Left ventricle myocardium superior (tissue), 1 donor: ENCODE data around the gene CITED2. TPM values are rescaled to one million over a fixed set of nuclear protein-coding genes. Genes with fewer than 3 reads are reported as not detected.

ENCODE experiments used
- ATAC-seq: fragments of 200-7000 bp; cut with Tn5 transposase; one replicate; pipeline ENCODE4 v1.9.1; 2020; ENCODE audit warnings: mild to moderate bottlenecking, moderate library complexity
- DNase-seq: peaks from one replicate; pipeline ENCODE4 v3.0.0-alpha.2; 2020
- intact Hi-C: fragments of 100-400 bp; cut with micrococcal nuclease; formaldehyde crosslinking; loops from one replicate; pipeline ENCODE4 v1.11.0; 2022
- total RNA-seq: library from RNA; stranded (reverse); fragmentation: NEBNext Ultra II Directional; extraction: Animal tissue kit (Norgen Biotek cat#: 25700); gene quantifications from one replicate; pipeline ENCODE4 v1.2.1, GENCODE V29; 2021
- donor health status: DM: no; HTN: yes; CAD: no; lungs with severe emphysema.

Gene CITED2
- total RNA-seq, 1 donor from 2014 or later = 172 TPM

GRCh38 chr6:139343052-139343750 lies 31.2 kb downstream of the CITED2 start:
- no peak for DNase-seq
- ATAC-seq = no peak
- intact Hi-C loops = no loop called here

GRCh38 chr6:139341060-139341459 lies 33.4 kb downstream of the CITED2 start:
- no peak for ATAC-seq
- no peak for DNase-seq
- intact Hi-C loops = no loop called here

GRCh38 chr6:139338795-139339194 lies 35.7 kb downstream of the CITED2 start:
- ATAC-seq = peak; percentile 88
- intact Hi-C loops = no loop called here
- DNase-seq = no peak

- DNase-seq (no peak), ATAC-seq (no peak)
- intact Hi-C loops = no loop called here
Measured at GRCh38 chr6:139337830-139338229, 36.6 kb downstream of the CITED2 start.

- DNase-seq (no peak), ATAC-seq (no peak)
- intact Hi-C loops = no loop called here
Measured at GRCh38 chr6:139337001-139337400, 37.4 kb downstream of the CITED2 start.

GRCh38 chr6:139336488-139336887 lies 38.0 kb downstream of the CITED2 start:
- DNase-seq = peak; percentile 60
- intact Hi-C loops = no loop called here
- no peak for ATAC-seq

GRCh38 chr6:139335447-139336210 lies 38.8 kb downstream of the CITED2 start:
- intact Hi-C loops = no loop called here
- DNase-seq (no peak), ATAC-seq (no peak)

GRCh38 chr6:139334806-139335446 lies 39.5 kb downstream of the CITED2 start:
- ATAC-seq (peak; percentile 82), DNase-seq (no peak)
- intact Hi-C loops = no loop called here

- ATAC-seq (no peak), DNase-seq (no peak)
- intact Hi-C loops = no loop called here
Measured at GRCh38 chr6:139330826-139331500, 43.5 kb downstream of the CITED2 start.

- ATAC-seq = no peak
- intact Hi-C loops = no loop called here
- no peak for DNase-seq
Measured at GRCh38 chr6:139330306-139330705, 44.1 kb downstream of the CITED2 start.

- no peak for ATAC-seq
- intact Hi-C loops = no loop called here
- DNase-seq = no peak
Measured at GRCh38 chr6:139329224-139329623, 45.2 kb downstream of the CITED2 start.

GRCh38 chr6:139327038-139327437 lies 47.4 kb downstream of the CITED2 start:
- DNase-seq (no peak), ATAC-seq (no peak)
- intact Hi-C loops = no loop called here

- ATAC-seq = no peak
- no peak for DNase-seq
- intact Hi-C loops = no loop called here
Measured at GRCh38 chr6:139325686-139326085, 48.8 kb downstream of the CITED2 start.

- ATAC-seq (no peak), DNase-seq (no peak)
- intact Hi-C loops = no loop called here
Measured at GRCh38 chr6:139325125-139325524, 49.3 kb downstream of the CITED2 start.

- intact Hi-C loops = no loop called here
- ATAC-seq = no peak
- no peak for DNase-seq
Measured at GRCh38 chr6:139324301-139324555, 50.2 kb downstream of the CITED2 start.

- ATAC-seq = peak; percentile 86
- intact Hi-C loops = no loop called here
- peak; percentile 62 for DNase-seq
Measured at GRCh38 chr6:139323511-139324300, 50.7 kb downstream of the CITED2 start.
